Psoas muscle (tissue), 8 donors: ENCODE data around the gene GDF9. TPM values are rescaled to one million over a fixed set of nuclear protein-coding genes. Genes with fewer than 3 reads are reported as not detected.

Experiments used
- ATAC-seq, 4 donors: fragments of 200-7000 bp; cut with Tn5 transposase; one replicate each; pipeline ENCODE4 v1.9.1; 2020; ENCODE audit warnings: moderate library complexity in 3 of 4, mild to moderate bottlenecking in 2 of 4
- DNase-seq, 2 donors: peaks; one replicate each; pipeline ENCODE4 v3.0.0-alpha.2; 2020
- H3K27ac ChIP-seq: fragments of 200-600 bp; one replicate; pipeline ENCODE4 v1.8.0; 2022
- H3K27me3 ChIP-seq, 3 donors: fragments of 200-600 bp in 1 of 3; one replicate each; pipeline versions ENCODE4 v1.6.1 to v1.8.0; 2013 to 2022; ENCODE audit warnings: low read length in 2 of 3, mild to moderate bottlenecking in 2 of 3, moderate library complexity in 1 of 3; ENCODE audit not compliant: insufficient read depth in 3 of 3
- H3K36me3 ChIP-seq, 2 donors: fragments of 200-600 bp in 1 of 2; one replicate each; pipeline versions ENCODE4 v1.6.1 to v1.8.0; 2013 to 2022; ENCODE audit warnings: low read depth in 1 of 2, mild to moderate bottlenecking in 1 of 2, moderate library complexity in 1 of 2; ENCODE audit not compliant: insufficient read depth in 1 of 2
- H3K4me1 ChIP-seq: fragments of 200-600 bp; one replicate; pipeline ENCODE4 v1.8.0; 2022
- H3K4me3 ChIP-seq: fragments of 200-600 bp; one replicate; pipeline ENCODE4 v1.8.0; 2022; ENCODE audit warnings: mild to moderate bottlenecking
- H3K9me3 ChIP-seq: fragments of 200-600 bp; one replicate; pipeline ENCODE4 v1.8.0; 2022
- CTCF ChIP-seq: fragments of 200-600 bp; IDR thresholded peaks from one replicate; pipeline ENCODE4 v1.8.0; 2022; ENCODE audit warnings: antibody characterized with exemption
- WGBS, 3 donors: extraction: QIAGEN DNeasy Blood & Tissue Kit; methylation state at CpG; one replicate each; pipeline versions ENCODE4 v1.1.6 to v1.1.7; 2013; 5-methylcytosine and 5-hydroxymethylcytosine counted together
- intact Hi-C, 2 donors: fragments of 100-400 bp; cut with DNase I; formaldehyde crosslinking; loops; one replicate each; pipeline versions ENCODE4 v1.11.0 to v1.14.2; 2022
- polyA plus RNA-seq, 3 donors: library from polyadenylated mRNA; stranded (reverse); fragments of 200-250 nt; gene quantifications; one replicate each; pipeline ENCODE4 v1.2.3, GENCODE V29; 2013
- total RNA-seq, 4 donors: library from RNA; stranded (reverse); fragmentation: NEBNext Ultra II Directional in 2 of 4; extraction: Animal tissue kit (Norgen Biotek cat#: 25700) in 2 of 4; gene quantifications; one replicate each; pipeline versions ENCODE4 v1.2.1 to v1.2.4, GENCODE V29; 2021 to 2023
- donor health status: healthy with polysubstance abuse.
- donor health status: DM: no; HTN: no; CAD: no; lungs with moderate emphysema.
- donor health status: Bipolar disorder and iron deficiency.
- donor health status: healthy.
- donor health status: DM: yes; HTN: yes; CAD: no.
- donor health status: DM: no; HTN: no; CAD: no.
- donor health status: DM: no; HTN: no; CAD: no.
- donor health status: DM: yes; HTN: yes; CAD: no.

The GDF9 gene
- total and polyA plus RNA-seq, 7 donors: 0.07 to 1.2 (median 0.65) TPM

GRCh38 chr5:132830436-132831094, 35.7 kb downstream of the GDF9 start, which contains the start of gene SHROOM1:
SHROOM1 (minus strand) TSS chr5:132830647; CDS start chr5:132826140, 4,507 bp downstream.
- 4 to 12% (median 6%) methylated on average over 40 to 78 of the region's 78 CpGs for WGBS, 3 donors
- Histone ChIP-seq H3K27ac (peak within 1 kb of the TSS; percentile 76), H3K36me3 (no peaks in the 10 kb centered on the region), H3K4me1 (peaks cover 5% of the 10 kb centered on the region), H3K27me3 (peaks cover 0 to 29% (median 4%) of the 10 kb centered on the region in 3 donors), H3K9me3 (no peaks in the 10 kb centered on the region), H3K4me3 (peak within 1 kb of the TSS; percentile 82)
- ATAC-seq (peak; percentile 49 to 71 (median 58)), DNase-seq (peak; percentile 71 to 77)
- TF ChIP-seq CTCF: no peak
- intact Hi-C loops: loop anchor here (5.0 kb wide), 2 partner anchors 37 to 52 kb away; partner anchors contain the start of genes GDF9 (in 1 of the 2) and UQCRQ (in 1 of the 2)

- H3K36me3 ChIP-seq: no peaks in the 10 kb centered on the region
- H3K27me3 ChIP-seq: peaks cover 0 to 35% (median 5%) of the 10 kb centered on the region in 3 donors
- H3K27ac ChIP-seq: peak overlapping the region; percentile 76
- no peaks in the 10 kb centered on the region for H3K9me3 ChIP-seq
- DNase-seq (peak; percentile 79 to 85), ATAC-seq (peak; percentile 86 to 97 (median 92))
- TF ChIP-seq CTCF: peak; percentile 86
- peak overlapping the region; percentile 82 for H3K4me3 ChIP-seq
- intact Hi-C loops: loop anchor here (5.0 kb wide), 2 partner anchors 37 to 52 kb away; partner anchors contain the start of genes GDF9 (in 1 of the 2) and UQCRQ (in 1 of the 2)
- 3 to 6% (median 4%) methylated on average over 46 to 75 of the region's 75 CpGs for WGBS, 3 donors
- peaks cover 5% of the 10 kb centered on the region for H3K4me1 ChIP-seq
These were observed 36.4 kb downstream of the GDF9 start for GRCh38 chr5:132829742-132830435.

GRCh38 chr5:132828846-132829494, 37.3 kb downstream of the GDF9 start:
- 77 to 85% (median 80%) methylated on average over 4 of the region's 4 CpGs for WGBS, 3 donors
- no peak for DNase-seq
- intact Hi-C loops: loop anchor here in 1 of 2 donors (5.0 kb wide), 1 partner anchor 53 kb away; no protein-coding TSS in a partner anchor
- TF ChIP-seq CTCF: no peak
- H3K36me3 ChIP-seq: no peaks in the 10 kb centered on the region
- no peak for ATAC-seq
- H3K4me1 ChIP-seq: peaks cover 5% of the 10 kb centered on the region
- peaks cover 0 to 41% (median 5%) of the 10 kb centered on the region in 3 donors for H3K27me3 ChIP-seq
- no peaks in the 10 kb centered on the region for H3K9me3 ChIP-seq
- H3K27ac ChIP-seq: no peak overlapping the region
- peak overlapping the region; percentile 82 for H3K4me3 ChIP-seq

- no peak for TF ChIP-seq CTCF
- Histone ChIP-seq H3K27ac (no peak overlapping the region), H3K27me3 (peaks cover 0 to 43% (median 5%) of the 10 kb centered on the region in 3 donors), H3K36me3 (no peaks in the 10 kb centered on the region), H3K4me1 (peaks cover 5% of the 10 kb centered on the region), H3K4me3 (no peak overlapping the region), H3K9me3 (no peaks in the 10 kb centered on the region)
- ATAC-seq (no peak), DNase-seq (no peak)
- 89 to 94% (median 93%) methylated on average over 4 of the region's 4 CpGs for WGBS, 3 donors
- intact Hi-C loops: loop anchor here in 1 of 2 donors (5.0 kb wide), 1 partner anchor 54 kb away; no protein-coding TSS in a partner anchor
These were observed 38.2 kb downstream of the GDF9 start for GRCh38 chr5:132827943-132828673.
